Ishikawa (cell line): ENCODE measurements around the gene MRGPRX2.

ENCODE experiments used
- EGR1 ChIP-seq: IDR thresholded peaks from 2 replicates; pipeline ENCODE4 v1.6.1; 2012
- EP300 ChIP-seq: IDR thresholded peaks from 2 replicates; pipeline ENCODE4 v1.6.1; 2012; ENCODE audit warnings: borderline replicate concordance
- MAX ChIP-seq: IDR thresholded peaks from 2 replicates; pipeline ENCODE4 v1.6.1; 2012
- REST ChIP-seq: IDR thresholded peaks from 2 replicates; pipeline ENCODE4 v1.6.1; 2012; ENCODE audit warnings: low read depth, mild to moderate bottlenecking
- TAF1 ChIP-seq: IDR thresholded peaks from 2 replicates; pipeline ENCODE4 v1.6.1; 2012; ENCODE audit warnings: low read depth, mild to moderate bottlenecking
- YY1 ChIP-seq: IDR thresholded peaks from 2 replicates; pipeline ENCODE4 v1.6.1; 2012; ENCODE audit warnings: low read depth

- TF ChIP-seq EGR1 (no peak), YY1 (no peak), MAX (no peak), TAF1 (no peak), EP300 (no peak), REST (no peak)
Observed at GRCh38 chr11:19089421-19089820, 28.9 kb upstream of the MRGPRX2 start.
